DMS 273 (cell line): Measurements from ENCODE around the gene OR11H6.
A peak's percentile ranks its signal among the peaks of the same experiment; 100 is the strongest.
"Not testable (repeated sequence)": the region's sequence is repeated elsewhere in the genome, so short reads cannot be mapped to it uniquely, and the experiment has no call there.

Experiments used
- DNase-seq: peaks from one replicate; lab custom pipeline; 2025; ENCODE audit not compliant: unreplicated experiment; lab: John Stamatoyannopoulos, UW

The OR11H6 gene

GRCh38 chr14:20247646-20248246 is 24.2 kb downstream of the OR11H6 start:
- peak; percentile 32 for DNase-seq

GRCh38 chr14:20262642-20263128 is 39.2 kb downstream of the OR11H6 start:
- peak; percentile 40 for DNase-seq

GRCh38 chr14:20264361-20264760 is 40.9 kb downstream of the OR11H6 start:
- DNase-seq = not testable (repeated sequence)

GRCh38 chr14:20274062-20274461 is 50.6 kb downstream of the OR11H6 start:
- DNase-seq = no peak
